Measurements from ENCODE around the gene MAPK11. TPM values are rescaled to one million over a fixed set of nuclear protein-coding genes. Genes with fewer than 3 reads are reported as not detected.

The MAPK11 gene
- total and polyA plus RNA-seq, 9 of the 15 experiments (the other 6 are each of a cell fraction or from before 2014, with no cell fraction given): 0.06 to 14.6 (median 5.3) TPM

- TF ChIP-seq TAL1 (IDR thresholded peaks at IDR 0.05): no peak
- TF ChIP-seq CREB5 (CRISPR knock-in tag; IDR thresholded peaks at IDR 0.05): no peak
- no peak for TF ChIP-seq SREBF1 (IDR thresholded peaks at IDR 0.05; ENCODE audit: borderline replicate concordance, low read depth, low read length)
- peak; percentile 67; the same call in 1 of the 2 replicates for TF ChIP-seq MBD2 (IDR thresholded peaks at IDR 0.05; ENCODE audit: borderline replicate concordance, low read depth)
- TF ChIP-seq ZNF324 (CRISPR knock-in tag; IDR thresholded peaks at IDR 0.05): no peak
- peak; percentile 74 for TF ChIP-seq ELF1 (tag; IDR thresholded peaks at IDR 0.05)
- TF ChIP-seq BRD4 (IDR thresholded peaks at IDR 0.05): no peak
- no peak for TF ChIP-seq THRAP3 (IDR thresholded peaks at IDR 0.05; ENCODE audit: borderline replicate concordance)
- no peak for TF ChIP-seq ZNF589 (CRISPR knock-in tag; IDR thresholded peaks at IDR 0.05; ENCODE audit: low read depth)
- TF ChIP-seq RBM22 (IDR thresholded peaks at IDR 0.05; ENCODE audit: low read depth, low read length, poor library complexity, severe bottlenecking): peak; percentile 38
- no peak for TF ChIP-seq IRF2 (CRISPR knock-in tag; IDR thresholded peaks at IDR 0.05)
- TF ChIP-seq HMBOX1 (IDR thresholded peaks at IDR 0.05): no peak
- TF ChIP-seq HDAC8 (tag; IDR thresholded peaks at IDR 0.05): no peak
- TF ChIP-seq CXXC5 (CRISPR knock-in tag; IDR thresholded peaks at IDR 0.05): peak; percentile 95
- TF ChIP-seq ZNF740 (CRISPR knock-in tag; IDR thresholded peaks at IDR 0.05): no peak
- TF ChIP-seq ZNF740 (tag; IDR thresholded peaks at IDR 0.05): no peak
- TF ChIP-seq TRIM28 (IDR thresholded peaks at IDR 0.05): no peak
- TF ChIP-seq CREB3L1 (IDR thresholded peaks at IDR 0.05; ENCODE audit: borderline replicate concordance, low read depth): 0 out of 2 replicates have a peak, but pooled peaks have one; percentile 37
- no peak for TF ChIP-seq USF1 (CRISPR knock-in tag; IDR thresholded peaks at IDR 0.05)
- TF ChIP-seq GTF2A2 (tag; IDR thresholded peaks at IDR 0.05): no peak
- TF ChIP-seq CBX5 (IDR thresholded peaks at IDR 0.05; ENCODE audit: borderline replicate concordance, low read depth): no peak
- no peak for TF ChIP-seq ZC3H8 (IDR thresholded peaks at IDR 0.05)
- TF ChIP-seq PREB (CRISPR knock-in tag; IDR thresholded peaks at IDR 0.05): no peak
Observed at GRCh38 chr22:50244420-50245213, 25.6 kb downstream of the MAPK11 start, which contains the start of gene TUBGCP6 (continued).

Measured in K562 (cell line).